NCI-H2196 (cell line): Measurements from ENCODE around the gene COPRS.
"Not testable (repeated sequence)": the region's sequence is repeated elsewhere in the genome, so short reads cannot be mapped to it uniquely, and the experiment has no call there.

ENCODE experiments used
- DNase-seq: peaks from one replicate; lab custom pipeline; 2025; ENCODE audit not compliant: unreplicated experiment; lab: John Stamatoyannopoulos, UW

Gene COPRS

DNA sequence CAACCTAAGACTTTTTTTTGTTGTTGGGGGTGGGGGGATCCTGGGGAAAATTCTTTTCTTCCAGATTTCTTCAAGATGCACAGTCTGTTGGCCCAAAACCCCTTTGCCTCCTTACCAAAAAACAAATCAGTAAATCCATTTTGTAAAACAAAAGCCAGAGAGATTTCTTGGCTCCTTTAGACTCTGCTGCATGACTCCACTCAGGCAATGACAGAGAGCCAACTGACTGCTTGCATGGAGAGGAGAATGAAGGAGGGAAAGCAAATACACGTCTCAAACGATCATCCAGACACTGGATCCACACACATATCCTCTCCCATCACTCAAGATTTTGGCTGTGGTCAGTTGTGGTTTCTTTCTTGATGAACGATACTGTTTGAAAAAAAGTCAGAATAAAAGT lies 13.8 kb downstream of the COPRS start:
- DNase-seq: no peak

- peak; percentile 20 for DNase-seq
Observed at GRCh38 chr17:31843070-31843745, 15.8 kb downstream of the COPRS start.

DNA sequence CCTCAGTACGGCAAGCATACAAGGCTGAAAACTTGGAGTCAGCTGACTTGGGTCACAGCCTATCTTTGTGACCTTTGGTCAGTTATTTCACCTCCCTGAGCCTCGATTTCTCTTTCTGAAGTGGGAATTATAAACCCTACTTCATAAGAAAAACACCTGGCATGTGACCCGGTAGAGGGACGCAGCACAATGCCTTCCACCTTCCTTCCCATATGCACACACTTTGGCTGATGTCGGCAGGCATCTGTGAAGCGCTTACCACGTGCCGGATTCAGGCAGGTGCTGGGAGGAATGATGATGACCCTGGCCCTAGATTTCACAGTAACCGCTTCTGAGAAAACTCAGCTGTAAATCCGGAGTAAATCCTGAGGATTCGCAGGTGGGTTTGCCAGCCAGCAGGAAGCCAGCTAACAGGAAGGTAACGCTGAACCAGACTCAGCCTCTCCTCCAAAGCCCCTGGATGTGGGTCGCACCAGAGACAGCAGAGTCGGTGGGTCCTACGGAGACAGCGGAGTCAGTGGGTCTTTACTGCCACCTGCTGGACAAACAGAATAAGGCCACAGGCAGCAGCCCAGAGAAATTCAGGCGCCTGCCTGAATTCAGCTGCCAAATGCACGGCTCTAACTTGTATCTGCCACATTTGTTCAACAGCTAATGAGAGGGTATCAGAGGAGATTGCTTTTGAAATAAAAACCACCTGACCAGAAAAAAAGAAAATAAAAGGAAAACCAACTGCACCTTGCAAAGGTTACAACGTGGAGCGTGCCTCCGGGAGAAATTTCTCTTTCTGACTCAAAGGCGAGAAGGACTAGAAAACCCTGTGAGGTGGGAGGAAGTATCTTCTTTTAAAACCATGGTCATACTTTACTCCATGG lies 16.6 kb downstream of the COPRS start:
- DNase-seq: peak; percentile 51

- no peak for DNase-seq
Observed at GRCh38 chr17:31841850-31842194, 17.2 kb downstream of the COPRS start.

DNA sequence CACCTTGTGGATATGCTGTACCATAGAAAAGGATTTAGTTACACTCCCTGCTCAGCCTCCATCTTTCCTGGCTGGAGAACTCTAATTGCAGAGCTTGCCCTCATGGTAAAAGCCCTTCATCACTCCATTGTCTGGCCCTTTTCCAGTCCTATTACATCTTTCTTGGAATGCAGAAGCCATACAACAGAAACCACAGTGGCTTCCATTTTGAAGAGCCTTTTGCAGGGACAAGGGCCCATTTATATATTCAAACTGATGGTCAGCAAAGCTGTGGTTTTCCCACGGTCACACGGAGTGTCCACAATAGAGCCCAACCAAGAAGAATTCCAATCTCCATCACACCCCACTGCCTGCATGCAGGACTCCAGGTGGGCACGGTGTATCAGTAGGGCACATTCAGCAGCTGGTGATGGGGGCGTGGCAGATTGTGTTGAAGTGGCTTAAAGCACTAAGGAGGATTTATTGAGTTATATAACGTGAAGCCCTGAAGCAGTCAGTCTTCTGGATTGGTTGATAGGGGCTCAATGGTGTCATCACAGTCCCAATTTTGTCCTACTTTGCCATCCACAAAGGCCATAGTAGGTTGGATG lies 20.3 kb downstream of the COPRS start:
- no peak for DNase-seq

DNA sequence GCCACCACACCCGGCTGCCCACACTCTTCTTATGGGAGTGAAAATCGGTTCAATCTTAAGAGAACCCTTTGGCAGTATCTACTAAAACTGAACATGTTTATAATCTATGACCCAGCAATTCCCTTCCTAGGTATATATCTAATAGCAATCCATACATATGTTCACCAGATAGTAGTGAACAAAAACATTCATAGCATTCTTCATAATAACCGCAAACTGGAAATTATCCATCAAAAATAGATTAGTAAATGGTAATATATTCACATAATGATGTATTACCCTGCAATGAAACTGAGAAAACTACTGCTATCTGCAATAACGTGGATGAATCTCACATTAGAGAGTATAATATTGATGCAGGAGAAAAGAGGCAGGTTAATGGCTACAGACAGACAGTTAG lies 23.1 kb downstream of the COPRS start:
- no peak for DNase-seq

- DNase-seq: no peak
Observed at GRCh38 chr17:31834448-31834847, 24.6 kb downstream of the COPRS start.

GRCh38 chr17:31832746-31833145 lies 26.3 kb downstream of the COPRS start:
- DNase-seq: no peak

DNA sequence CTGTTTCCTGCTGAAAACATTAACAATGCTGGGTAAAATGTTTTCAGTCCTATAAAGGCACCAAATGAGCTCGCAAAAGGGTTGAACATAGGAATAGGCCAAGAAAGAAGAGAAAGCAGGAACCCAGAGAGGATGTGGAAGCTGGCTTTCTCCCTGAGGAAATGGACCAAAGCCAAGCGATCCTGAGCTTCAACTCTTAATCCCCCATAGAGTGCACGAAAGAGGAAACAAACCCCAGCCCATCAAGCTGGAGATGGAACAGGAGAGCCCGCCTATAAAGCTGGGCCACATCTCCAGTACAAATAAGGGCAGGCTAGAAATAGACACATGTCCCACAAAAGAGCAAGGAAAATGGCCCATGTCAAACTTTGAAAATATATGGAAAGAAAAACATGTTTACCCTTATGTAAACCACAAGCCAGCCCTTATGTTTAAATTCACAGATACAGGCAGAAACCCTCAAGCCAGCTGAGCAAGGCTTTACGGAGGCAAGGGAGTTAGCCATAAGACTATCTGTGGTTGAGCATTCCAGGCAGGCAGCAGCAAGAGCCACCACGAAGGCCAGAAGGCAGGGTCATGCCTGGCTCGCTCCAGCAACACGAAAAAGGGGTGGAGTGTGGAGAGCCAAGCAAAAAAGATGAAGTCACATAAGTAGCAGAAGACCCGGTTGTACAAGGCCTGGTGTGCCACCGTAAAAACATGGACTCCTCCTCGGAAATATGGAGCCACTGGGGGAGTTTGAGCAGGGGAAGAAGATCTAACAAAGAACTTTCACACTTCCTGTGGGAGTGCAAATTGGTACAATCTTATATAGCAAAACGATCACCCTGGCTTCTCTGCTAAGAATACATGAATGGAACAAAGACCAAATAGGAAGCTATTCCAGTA lies 27.8 kb downstream of the COPRS start:
- DNase-seq: no peak

- no peak for DNase-seq
Observed at GRCh38 chr17:31829649-31830048, 29.4 kb downstream of the COPRS start.

DNA sequence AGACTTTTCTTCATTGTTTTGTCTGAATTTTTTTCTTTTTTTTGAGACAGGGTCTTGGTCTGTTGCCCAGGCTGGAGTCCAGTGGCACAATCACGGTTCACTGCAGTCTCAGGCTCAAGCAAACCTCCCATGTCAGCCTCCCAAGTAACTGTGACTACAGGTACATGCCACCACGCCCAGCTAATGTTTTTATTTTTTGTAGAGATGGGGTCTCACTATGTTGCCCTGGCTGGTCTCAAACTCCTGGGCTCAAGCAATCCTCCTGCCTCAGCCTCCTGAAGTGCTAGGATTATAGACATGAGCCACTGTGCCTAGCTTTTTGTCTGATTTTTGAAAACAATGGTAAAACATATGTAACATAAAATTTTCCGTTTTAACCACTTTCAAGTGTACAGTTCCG lies 30.1 kb downstream of the COPRS start:
- not testable (repeated sequence) for DNase-seq

- no peak for DNase-seq
Observed at GRCh38 chr17:31825961-31826691, 32.9 kb downstream of the COPRS start.

DNA sequence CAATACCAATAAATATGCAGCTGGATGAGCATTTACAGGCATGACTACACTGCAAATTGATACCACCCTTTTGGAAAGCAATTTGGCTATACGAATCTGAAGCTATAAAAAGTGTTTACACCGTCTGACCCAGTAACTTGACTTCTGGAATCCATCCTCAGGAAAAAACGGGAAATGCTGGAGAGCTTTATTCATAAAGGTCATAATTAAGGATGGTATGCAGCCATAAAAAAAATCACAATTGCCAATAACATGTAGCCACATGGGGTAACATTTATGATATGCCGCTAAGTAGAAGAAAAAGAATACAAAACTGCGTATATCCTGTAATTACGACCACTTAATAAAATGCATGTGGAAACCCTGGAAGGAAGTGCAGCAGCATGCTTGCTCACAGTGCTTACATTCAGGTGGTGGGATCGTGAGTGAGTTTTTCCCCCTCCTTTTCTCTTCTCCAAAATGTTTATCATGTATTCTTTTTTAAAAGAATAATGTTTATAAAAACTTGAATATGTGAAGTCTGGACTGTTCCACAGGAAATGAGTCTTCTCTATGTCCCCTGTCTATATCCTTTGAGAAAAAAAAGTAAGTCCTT lies 34.2 kb downstream of the COPRS start:
- no peak for DNase-seq

GRCh38 chr17:31823014-31823413 lies 36.0 kb downstream of the COPRS start:
- DNase-seq: no peak

- no peak for DNase-seq
Observed at GRCh38 chr17:31820691-31821435, 38.2 kb downstream of the COPRS start.

DNA sequence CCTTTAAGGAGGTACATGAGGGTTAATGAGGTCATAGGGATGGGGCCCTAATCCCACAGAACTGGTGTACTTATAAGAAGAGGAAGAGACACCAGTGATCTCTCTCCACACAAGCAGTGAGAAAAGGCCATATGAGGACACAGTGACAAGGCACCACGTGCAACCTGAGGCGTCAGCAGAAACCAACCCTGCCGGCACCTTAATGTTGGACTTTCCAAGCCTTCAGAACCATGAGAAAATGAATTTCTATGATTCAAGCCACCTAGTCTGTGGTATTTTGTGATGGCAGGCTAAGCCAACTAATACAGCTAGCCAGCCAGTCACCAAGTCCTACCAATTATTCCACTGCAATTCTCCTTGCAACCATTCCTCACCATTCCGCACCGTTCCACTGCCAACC lies 39.5 kb downstream of the COPRS start:
- DNase-seq: no peak

GRCh38 chr17:31818863-31819262 lies 40.2 kb downstream of the COPRS start:
- DNase-seq: not testable (repeated sequence)

DNA sequence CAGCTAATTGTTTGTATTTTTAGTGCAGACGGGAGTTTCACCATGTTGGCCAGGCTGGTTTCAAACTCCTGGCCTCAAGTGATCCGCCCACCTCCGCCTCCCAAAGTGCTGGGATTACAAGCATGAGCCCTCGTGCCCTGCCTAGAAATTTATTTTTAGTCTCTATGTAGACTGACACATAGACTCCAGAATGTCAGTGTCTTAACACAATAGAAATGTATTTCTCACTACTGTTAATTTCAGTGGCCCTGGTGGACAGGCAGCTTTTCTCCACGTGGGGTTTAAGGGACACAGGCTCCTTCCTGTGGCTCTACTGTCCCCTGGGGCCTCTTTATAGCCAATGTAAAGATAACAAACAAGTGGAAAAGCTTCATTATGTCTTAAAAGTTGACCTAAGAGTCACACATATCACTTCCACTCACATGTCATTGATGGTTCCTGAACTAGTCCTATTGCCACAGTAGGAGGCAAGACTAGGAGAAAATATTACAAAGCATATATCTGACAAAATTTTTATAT lies 43.8 kb downstream of the COPRS start:
- no peak for DNase-seq

- DNase-seq: no peak
Observed at GRCh38 chr17:31811101-31811500, 47.9 kb downstream of the COPRS start.
